GM19438 (cell line): ENCODE measurements around the gene SDK2.
"Not testable (repeated sequence)": the region's sequence is repeated elsewhere in the genome, so short reads cannot be mapped to it uniquely, and the experiment has no call there.

ENCODE experiments used
- ATAC-seq: cut with Tn5 transposase; IDR thresholded peaks from one replicate; pipeline ENCODE4 v1.9.1; 2021; ENCODE audit warnings: low read depth; ENCODE audit not compliant: unreplicated experiment

Gene SDK2

DNA sequence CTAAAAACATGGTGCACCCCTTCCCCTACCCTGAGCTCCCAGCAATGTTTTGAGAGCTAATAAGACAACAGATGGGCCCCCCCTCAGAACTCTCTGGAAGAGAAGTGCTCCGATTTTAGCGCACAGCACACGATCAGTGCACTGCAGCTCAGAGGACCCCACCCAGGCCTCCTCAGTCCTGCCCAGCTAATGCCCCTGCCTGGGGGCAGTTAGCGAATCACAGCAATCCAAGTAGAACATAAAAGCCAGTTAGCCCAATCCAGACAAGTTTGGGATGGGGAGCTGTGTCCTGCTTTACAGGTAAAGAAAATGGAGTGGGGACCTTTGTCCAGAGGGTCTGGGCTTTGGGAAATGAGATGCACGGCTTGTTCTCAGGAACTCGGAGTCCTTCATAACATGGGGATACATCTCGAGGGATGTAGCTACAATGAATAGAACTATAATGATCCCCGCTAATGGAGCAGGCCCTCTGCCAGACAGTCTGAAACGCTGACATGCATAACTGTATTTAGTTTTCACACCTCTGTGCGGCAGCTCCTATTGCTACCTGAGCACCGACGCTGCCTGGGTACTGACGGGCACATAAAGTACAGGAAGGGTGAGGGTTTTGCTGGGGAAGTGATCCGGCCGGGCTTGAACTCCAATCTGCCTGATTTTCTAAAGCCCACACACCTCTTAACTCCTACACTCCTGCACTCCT is 302.7 kb downstream of the SDK2 start:
- no peak for ATAC-seq

DNA sequence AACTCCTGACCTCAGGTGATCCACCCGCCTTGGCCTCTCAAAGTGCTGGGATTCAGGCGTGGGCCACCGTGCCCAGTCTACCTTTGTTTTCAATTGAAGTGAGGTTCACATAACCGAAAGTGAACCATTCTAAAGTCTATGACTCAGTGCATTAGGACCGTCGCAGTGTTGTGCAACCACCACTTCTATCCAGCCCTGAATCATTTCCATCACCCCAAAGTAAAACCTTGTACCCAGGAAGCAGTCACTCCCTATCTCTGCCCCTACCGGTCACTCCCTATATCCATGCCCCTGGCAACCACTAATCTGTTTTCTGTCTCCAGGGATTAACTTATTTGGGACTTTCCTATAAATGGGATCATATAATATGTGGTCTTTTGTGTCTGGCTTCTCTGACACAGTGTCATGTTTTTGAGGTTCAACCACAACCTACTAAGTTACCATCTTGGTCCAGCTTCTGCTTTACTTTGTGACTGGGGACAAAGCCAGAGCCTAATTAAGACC is 304.1 kb downstream of the SDK2 start:
- no peak for ATAC-seq

DNA sequence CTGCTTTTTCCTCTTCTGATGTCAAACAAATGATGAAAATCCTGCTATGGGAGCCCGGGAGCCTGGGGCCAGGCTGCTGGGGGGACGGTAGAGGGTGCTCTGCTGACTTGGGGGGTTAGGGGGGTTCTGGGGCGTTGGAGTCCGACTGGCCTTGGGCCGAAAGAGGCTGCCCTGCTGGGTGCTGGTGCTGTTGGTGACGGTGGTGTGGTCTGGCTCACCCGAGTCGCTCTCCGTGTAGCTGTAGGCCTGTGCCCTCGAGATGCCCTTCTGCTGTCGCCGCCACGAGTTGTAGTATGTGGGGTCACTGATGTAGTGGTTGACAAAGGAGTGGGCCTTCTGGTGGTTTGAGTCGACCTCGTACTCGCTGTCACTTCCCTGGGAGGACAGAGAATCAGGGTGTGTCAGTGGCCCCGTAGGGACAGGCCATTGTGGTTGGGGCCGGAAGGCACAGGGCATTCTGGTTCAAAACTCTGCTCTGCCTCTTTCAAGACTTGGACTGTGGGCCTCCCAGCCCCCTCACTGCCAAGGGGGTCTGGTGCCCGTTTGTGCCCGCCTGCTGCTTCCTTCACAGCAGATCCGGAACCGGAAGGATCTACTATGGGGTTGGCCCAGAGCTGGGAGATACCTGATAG is 305.6 kb downstream of the SDK2 start:
- no peak for ATAC-seq

DNA sequence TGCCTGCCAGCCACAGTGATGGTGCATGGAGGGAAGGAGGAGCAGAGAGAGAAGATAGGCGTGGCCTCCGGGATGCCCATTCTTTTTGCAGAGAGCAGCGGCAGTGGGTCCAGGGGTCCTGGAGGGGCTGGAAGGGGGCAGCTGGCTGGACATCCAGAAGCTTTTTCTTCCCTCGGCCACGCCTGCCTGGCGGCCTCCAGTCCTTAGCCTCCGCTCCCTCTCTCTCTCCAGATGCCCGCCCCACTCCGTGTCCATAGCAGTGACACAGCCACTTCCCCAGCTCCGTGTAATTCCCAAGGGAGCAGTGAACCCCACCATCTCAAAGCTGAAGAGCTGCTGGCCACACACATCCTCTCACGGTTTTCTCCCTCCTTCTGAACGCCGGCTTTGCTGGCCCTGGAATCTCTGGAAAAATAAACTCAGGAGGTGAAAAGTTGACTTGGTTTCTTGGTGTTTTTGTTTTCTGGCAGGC is 306.2 kb downstream of the SDK2 start:
- no peak for ATAC-seq

DNA sequence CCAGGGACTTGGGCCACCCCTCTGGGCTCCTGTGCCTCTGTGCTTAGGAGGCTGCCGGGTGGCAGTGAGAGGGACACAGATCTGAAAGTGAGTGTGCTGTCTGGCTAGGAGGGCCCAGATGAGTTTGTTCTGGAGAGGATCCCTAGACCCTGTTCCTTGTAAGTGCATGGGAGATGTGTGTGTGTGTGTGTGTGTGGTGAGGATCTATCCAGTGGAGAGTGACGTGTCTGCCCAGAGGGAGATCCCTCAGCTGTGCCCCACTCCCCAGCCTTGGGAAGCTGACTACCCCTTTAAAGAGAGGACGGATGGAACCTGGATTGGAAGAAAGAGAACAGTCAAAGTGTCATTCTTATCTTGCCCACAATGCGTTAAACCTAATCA is 306.9 kb downstream of the SDK2 start:
- ATAC-seq: no peak

DNA sequence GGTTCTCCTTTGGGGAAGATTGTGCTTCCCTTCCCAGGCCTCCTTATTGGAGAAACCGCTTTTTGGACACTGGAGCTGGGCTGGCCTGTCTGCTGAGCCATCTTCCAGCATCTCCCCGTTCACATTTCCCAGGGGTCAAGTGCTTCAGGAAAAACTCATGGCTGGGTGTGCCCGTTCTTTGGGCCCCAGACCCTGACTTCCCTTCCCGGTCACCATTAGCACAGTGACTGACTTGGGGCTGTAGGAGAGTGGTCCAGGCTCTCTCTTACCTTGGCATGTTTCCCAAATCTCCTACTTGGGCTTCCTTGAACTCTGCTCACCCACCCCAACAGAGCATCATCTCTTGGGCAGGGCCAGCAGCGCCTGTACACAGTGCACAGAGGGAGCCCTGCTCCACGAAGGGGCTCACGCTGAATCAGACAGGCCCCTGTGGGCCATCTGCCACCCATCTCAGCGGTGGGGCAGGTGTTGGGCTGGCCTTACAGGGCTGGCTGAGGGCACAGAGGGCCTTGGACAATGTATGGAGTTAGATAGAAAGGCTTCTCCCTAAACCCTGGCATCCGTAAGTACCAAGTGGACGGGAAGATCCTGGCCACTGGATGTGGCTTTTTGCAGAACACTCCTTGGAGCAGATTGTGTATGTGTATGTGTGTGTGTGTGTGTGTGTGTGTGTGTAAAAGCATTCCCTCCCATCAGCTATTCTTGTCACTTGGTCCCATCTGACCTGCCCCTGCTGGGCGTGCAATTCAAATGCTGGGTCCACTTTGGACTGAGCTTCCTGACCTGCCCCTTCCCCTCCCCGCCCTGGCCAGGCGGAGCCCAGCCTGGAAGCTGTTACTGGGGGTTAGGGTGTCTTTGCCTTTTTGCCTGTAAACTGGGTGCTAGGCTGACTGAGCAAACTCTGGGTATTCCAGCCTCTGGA is 307.6 kb downstream of the SDK2 start:
- ATAC-seq: no peak

DNA sequence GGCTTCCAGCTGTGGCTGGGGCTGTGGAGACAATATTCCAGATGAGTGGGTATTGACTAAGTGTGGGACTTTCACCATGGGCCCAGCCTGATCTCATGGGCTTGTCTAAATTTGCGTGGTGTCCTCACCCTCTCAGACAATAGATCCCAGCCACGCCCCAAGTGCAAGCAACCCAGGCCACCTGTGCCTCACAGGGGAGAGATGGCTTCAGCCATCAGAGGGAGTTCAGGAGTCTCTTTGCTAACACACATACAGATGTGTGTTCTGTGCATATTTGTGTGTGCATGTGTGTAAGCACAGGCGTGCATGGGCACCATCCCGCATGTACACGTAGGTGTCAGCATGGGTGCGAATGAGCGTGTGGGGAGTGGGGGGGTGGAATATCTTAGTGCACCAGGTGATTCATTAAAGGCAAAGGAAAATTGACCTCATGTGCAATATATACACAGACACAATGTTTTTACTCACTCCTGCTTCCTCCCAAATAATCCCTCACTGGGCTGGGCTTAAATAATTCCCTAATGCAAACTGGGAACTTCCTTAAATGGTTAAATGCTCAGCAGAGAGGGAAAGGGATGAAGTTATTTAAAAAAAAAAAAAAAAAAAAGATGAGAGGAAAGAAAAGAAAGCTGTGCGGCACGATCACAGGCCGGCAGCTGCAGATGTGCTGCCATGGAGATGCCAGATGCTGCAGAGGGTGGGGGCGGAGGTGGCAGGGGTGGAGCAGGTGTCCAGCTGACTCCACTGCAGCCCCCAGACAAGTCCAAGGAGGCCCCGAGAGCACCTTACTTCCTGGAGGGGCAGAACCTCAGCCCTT is 308.4 kb downstream of the SDK2 start:
- ATAC-seq: no peak

DNA sequence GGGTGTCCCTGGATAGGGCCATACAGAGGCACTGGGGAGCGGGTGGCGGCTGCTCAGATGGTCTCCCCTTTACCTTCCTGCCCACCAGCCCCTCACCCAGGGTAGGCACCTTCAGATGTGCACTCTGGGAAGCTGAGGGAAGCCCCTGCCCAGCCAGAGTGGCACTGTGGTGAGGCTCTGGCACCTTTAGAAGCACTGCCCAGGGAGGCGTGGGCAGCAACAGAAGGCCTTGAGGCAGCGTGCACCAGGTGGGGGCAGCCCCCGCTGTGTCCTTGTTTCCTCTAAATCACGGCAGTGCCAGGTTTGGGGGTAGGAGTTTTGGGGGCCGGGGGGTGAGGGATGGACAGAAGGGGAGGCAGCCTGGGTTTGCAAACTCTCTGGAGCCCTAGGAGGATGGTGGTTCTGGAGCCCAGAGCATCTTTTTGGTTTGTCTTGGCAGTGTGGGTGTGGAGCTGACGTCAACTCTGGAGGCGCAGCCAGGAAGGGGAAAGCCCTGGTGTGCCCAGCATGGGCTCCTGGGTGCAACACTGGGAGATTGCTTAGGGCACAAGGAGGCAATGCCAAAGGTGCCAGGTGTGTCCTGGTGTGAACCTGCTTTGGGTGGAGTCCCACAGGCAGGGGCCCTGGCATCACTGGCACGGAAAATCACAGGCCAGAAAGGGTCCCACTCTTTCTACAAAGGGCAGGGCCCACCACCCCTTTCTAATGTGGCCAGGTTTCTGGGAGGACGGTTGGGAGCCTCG is 309.3 kb downstream of the SDK2 start:
- no peak for ATAC-seq

DNA sequence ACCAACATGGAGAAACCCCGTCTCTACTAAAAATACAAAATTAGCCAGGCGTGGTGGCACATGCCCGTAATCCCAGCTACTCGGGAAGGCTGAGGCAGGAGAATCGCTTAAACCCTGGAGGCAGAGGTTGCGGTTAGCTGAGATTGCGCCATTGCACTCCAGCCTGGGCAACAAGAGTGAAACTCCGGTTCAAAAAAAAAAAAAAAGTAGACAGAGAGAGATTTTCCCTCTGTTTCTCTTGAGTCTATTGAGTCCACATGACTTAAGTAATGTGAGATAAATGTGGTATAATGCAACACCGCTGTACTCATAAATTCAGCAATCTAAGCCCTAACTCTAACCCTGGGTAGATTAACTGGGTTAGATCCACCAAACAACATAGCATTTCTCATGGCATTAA is 310.8 kb downstream of the SDK2 start:
- ATAC-seq: not testable (repeated sequence)

DNA sequence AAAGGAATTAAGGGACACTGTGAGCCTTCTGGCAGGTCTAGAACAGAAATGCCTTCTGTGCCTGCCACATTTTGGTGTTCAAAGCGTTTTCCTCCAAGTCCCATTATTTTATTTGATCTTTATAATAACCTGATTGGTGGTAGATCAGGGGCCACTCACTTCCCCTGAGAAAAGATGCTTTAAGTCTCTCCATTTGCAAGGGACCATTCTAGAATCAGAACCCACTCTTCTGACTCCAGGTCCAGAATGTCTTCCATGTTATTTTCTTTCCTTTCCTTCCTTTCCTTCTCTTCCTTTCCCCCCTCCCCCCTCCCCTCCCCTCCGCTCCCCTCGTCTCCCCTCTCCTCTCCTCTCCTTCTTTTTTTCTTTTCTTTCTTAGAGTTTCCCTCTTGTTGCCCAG is 313.2 kb downstream of the SDK2 start:
- ATAC-seq: no peak

DNA sequence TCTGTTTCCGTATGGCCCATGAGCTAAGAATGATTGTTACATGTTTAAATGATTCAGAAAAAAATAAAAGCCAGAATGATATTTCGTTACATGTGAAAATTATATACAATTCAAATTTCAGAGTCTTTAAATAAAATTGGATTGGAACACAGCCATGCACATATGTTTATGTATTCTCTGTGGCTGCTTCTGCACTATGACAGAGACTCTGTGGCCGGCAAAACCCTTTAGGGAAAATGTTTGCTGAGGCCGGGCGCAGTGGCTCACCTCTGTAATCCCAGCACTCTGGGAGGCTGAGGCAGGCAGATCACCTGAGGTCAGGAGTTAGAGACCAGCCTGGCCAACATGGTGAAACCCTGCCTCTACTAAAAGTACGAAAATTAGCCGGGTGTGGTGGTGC is 316.6 kb downstream of the SDK2 start:
- no peak for ATAC-seq

DNA sequence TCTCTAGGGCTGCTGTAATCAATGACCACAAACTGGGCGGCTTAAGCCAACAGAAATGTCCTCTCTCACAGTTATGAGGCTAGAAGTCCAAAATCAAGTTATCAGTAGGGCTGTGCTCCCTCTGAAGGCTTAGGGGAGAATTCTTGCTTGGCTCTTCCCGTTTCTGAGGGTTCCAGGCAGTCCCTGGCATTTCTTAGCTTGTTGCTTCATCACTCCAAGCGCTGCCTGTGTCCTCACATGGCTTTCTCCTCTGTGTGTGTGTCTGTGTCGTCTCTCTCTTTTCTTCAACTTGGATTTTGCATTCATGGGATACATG is 318.8 kb downstream of the SDK2 start:
- ATAC-seq: no peak

DNA sequence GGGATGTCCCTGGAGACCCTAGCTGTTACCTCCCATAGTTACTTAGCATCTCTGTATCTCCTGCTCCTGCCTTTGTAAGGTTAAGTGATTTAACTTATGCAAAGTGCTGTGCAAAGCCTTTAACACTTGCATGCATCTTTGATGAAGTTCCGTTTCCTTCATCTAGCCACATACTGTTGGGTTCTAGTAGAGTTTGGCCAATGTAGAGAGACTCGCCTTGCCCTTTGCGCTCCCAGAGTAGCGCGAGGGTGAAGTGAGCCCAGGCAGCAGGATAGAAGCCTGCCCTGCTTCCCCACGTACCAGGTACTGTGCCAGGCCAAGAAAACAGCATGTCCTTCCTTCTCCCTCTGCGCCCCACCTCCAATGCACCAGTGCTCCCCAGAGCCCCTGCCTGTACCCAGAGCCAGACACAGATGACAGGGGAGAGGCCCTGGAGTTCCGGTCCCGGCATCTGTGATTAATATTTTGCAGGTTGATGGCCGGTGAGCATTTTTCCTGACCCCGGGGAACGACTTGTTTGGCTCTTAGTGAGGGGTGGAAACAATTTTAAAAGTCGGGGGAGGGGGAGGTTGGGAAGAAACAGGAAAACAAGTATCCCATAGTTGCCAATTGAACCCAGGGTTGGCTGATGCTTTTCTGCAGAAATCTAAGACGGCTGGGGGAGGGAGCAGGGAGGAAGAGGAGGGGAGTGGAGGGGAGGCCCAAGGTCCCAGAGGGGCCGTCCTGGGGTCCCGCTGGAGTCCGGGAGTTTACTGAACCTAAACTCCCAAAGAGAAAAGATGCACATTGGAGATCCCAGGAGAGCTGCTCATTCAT is 319.3 kb downstream of the SDK2 start:
- ATAC-seq: no peak

DNA sequence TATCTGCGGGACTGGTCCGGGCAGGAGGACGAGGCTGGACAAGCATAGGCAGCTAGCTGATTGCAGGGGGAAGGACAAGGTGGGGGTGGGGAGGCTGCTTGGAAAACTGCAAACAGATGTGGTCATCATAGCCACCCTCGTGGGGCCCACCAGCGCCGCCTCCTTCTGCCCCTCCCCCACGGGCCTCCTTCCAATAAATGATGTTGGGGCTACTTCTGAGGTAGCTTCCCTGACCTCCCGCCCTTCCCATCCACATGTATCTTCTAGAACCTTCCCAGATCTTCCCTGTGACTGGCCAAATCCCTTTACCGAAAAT is 320.1 kb downstream of the SDK2 start:
- no peak for ATAC-seq

DNA sequence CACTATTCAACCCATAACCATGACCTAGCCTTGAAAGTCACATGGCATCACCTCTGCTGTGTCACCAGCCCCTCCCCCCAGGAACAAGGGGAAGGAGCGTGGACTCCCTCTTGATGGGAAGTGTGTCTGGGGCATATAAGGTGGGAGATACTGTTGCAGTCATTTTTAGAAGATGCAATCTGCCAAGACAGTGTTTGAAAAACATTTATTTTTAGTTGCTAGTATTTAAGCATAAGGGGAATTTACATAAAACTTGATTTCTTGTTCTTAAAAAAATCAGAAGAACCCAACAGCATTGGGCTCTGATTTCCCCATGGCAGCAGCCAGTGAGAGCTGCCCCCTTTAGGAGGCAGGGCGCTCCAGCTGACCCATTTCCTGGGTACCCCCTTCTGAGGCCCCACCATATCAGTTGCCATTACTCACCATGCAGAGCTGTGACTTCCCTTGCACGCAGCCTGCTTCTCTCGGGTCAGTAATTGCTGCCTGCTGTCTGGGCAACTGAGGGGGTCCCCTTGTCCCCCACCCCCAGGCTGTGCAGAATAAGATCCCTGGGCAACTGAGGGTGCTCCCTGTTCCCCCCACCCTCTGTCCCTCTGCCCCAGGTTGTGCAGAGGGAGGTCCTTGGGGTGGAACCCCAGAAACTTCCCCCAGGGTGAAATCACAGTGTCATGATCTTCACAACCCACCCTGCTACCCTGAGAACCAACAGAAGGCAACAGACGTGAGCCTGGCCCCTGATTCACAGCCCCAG is 320.7 kb downstream of the SDK2 start:
- no peak for ATAC-seq

DNA sequence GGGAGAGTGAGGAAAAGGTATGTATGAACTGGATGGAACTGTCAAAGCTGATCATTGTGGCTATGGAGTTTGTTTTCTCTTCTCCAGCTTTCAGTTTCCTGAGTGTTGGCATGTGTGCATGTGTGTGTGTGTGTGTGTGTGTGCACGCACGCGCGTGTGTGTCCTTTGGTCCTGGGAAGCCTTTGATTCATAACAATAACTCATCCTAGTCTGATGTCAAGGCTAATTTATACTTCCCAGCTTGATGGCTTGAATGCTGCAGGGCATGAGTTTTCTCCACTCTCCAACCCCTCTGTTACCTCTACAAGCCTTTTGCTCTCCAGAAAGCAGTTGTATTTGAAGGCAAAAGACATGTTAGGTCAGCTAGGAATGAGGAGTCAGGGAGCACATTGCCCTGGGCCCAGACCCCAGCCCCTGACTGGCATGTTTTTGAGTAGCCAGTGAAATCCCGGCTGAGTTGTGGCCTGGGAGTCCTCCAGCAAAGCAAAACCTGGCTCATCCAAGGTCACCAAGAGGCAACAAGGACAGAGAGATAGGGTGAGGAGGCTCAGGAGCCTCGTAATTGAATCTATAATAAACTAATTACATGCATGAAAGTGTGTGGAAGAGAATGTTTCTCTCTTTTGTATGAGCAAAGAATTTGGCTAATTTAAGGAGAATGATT is 323.5 kb downstream of the SDK2 start:
- no peak for ATAC-seq

DNA sequence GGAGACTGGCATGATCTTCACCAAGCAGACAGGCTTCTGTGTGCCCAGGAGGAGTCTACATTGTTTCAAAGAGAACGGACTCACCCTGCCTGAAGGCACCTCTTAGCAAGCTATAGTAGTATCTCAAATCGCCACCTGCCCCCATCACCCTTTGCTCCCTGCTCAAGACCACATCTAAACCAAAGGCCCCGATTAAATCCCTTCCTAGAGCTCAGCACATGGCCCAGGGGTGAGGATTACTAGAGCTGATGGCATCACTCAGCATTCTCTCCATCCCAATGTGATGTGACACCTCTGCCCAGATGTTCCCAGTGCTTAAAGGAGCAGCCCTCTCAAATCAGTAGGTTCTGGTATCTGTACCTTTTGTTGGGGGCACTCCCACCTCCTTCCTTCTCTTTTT is 324.5 kb downstream of the SDK2 start:
- ATAC-seq: no peak

DNA sequence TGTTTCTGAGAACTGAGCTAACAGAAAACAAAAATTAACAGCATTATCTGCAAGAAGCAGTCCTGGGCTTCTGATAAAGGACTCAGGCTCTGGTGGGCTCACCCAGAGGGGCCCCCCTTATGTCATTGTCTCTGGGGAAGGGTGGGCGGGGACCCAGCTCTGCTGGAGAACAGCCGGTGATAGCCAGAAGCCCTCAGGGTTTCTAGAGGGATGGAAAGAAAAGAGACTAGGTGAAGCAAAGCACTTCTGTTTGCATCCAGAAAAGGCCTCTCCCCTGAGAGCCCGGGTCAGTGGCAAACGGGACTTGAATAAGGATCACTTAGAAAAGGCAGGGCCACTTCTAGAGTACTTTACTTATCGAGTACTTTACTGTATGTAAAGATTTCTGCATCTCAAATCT is 325.4 kb downstream of the SDK2 start:
- no peak for ATAC-seq
